HT-29 (cell line): Measurements from ENCODE around the gene PDE3B. TPM values are rescaled to one million over a fixed set of nuclear protein-coding genes. Genes with fewer than 3 reads are reported as not detected.
"Not testable (repeated sequence)": the region's sequence is repeated elsewhere in the genome, so short reads cannot be mapped to it uniquely, and the experiment has no call there.

Experiments used
- DNase-seq: peaks from one replicate; pipeline ENCODE4 v3.0.0-alpha.2; 2015; ENCODE audit warnings: low spot score
- total RNA-seq: library from RNA; depleted of rRNA; stranded (reverse); fragments of >200 nt; shearing (Covaris generic); gene quantifications from 2 replicates; pipeline ENCODE4 v1.2.3, GENCODE V29; 2014

The PDE3B gene
- total RNA-seq, 1 experiment from 2014 or later = 31.2 TPM

DNA sequence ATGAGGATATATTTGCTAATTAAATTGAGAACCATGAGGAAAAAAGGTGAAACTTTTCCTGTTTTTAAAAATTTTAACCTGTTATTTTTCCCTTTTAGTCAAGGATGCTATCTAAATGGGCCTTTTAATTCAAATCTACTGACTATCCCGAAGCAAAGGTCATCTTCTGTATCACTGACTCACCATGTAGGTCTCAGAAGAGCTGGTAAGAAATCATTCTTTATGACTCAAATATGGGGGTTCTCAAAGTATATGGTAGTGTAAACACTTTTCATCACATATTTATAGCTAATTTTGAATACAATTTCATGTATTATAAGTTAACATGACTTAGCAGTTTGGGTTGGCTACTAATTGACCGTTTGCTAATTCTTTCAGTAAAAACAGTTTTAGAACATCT, 160.2 kb downstream of the PDE3B start:
- DNase-seq = no peak

DNA sequence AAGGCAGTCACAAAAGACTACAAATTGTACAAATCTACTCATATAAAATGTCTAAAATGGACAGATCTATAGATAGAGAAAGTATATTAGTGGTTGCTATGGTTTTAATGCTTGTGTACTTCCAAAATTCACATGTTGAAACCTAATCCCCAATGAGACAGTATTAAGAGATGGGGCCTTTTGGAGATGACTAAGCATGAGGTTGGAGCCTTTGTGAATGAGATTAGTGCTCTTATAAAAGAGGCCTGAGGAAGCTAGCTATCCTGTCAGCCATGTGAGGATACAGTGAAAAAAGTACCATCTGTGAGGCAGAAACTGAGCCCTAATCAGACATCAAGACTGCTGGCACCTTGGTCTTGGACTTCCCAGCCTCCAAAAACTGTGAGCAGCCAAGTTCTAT, 165.9 kb downstream of the PDE3B start:
- DNase-seq = no peak

DNA sequence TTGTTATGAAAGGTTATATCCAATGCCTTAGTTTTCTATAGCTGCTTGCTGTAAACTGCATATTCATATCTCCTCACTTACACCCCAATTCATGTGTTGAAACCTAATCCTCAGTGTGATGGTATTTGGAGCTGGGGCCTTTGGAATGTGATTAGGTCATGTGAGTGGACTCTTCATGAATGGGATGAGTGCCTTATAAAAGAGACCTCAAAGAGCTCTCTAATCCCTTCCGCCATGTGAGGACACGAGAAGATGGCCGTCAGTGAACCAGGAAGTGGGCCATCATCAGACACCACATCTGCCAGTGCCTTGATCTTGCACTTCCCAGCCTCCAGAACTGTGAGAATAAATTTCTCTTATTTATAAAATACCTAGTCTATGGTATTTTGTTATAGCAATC, 169.2 kb downstream of the PDE3B start:
- DNase-seq = no peak

DNA sequence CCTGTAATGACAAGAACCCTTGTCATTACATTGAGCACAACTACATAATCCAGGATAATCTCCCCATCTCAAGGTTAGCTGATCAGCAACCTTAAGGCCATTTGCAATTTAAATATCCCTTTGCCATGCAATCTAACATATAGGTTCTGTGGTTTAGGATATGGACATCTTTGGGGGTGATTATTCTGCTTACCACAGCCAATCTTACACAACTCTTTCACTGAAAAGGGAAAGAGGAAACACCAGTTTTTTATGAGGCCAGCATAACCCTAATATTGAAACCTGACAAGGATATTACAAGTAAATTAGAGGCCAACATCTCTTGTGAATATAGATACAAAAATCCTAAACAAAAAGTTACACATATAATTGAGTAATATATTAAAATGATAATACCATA, 169.9 kb downstream of the PDE3B start:
- no peak for DNase-seq

DNA sequence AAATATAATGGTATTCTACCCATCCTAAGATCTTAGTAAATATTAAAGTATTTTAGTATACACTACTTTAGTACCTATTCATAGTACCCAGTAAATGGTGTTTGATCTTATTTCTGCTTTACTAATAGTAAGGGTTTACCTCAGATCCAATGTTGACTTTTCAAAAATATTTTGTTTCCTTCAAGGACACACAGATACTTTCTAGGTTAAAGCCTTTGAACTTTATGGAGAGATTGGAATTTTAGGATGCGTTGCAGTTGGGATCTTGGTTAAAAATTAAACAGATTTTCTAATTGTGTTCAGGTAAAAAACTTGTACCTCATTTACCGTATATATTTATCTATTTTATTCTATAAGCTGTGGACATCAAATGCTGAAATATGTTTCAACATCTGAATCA, 175.2 kb downstream of the PDE3B start:
- DNase-seq = no peak

DNA sequence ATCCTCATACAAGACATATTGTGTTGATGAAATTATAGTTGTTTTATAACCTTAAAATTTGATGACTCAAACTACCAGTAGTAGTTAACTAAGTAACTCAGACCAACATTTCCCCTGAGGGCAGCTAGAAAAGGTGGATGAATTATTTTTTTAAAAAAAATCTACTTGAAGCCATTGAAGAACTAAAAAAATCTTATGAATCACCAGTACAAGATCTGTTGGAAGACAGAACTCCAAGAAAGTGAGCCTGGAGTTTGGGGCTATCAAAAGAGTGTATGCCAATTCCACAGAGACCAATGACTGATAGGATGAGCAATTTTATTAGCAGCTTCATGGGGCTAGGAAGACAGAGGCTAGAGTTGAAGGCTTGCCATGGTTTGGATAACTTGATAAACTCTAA, 176.0 kb downstream of the PDE3B start:
- no peak for DNase-seq

DNA sequence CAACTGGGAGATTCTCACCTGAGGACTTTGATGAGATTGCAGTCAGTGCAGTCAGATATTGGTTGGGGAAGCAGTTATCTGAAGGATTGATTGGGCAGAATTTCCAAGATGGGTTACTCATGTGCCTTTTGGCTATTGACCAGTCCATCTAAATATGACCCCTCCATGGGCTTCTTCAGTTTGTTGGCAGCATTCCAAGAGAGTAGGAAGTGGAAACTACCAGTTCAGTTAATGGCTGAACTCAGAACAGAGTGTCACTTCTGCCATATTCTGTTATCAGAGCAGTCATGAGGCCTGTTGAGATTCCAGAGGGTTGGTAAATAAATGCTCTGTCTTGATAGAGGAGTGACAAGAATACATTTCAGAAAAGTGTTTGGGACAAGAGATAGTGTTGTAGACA, 177.4 kb downstream of the PDE3B start:
- DNase-seq = no peak

DNA sequence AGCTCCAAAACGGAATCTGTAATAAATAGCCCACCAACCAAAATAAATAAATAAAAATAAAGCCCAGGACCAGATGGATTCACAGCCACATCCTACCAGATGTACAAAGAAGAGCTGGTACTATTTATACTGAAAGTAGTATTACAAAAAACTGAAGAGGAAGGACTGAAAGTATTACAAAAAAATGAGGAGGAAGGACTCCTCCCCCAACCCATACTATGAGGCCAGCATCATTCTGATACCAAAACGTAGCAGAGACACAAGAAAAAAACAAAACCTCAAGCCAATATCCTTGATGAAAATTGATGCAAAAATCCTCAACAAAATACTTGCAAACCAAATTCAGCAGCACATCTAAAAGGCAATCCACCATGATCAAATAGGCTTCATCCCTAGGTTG, 183.0 kb downstream of the PDE3B start:
- no peak for DNase-seq

DNA sequence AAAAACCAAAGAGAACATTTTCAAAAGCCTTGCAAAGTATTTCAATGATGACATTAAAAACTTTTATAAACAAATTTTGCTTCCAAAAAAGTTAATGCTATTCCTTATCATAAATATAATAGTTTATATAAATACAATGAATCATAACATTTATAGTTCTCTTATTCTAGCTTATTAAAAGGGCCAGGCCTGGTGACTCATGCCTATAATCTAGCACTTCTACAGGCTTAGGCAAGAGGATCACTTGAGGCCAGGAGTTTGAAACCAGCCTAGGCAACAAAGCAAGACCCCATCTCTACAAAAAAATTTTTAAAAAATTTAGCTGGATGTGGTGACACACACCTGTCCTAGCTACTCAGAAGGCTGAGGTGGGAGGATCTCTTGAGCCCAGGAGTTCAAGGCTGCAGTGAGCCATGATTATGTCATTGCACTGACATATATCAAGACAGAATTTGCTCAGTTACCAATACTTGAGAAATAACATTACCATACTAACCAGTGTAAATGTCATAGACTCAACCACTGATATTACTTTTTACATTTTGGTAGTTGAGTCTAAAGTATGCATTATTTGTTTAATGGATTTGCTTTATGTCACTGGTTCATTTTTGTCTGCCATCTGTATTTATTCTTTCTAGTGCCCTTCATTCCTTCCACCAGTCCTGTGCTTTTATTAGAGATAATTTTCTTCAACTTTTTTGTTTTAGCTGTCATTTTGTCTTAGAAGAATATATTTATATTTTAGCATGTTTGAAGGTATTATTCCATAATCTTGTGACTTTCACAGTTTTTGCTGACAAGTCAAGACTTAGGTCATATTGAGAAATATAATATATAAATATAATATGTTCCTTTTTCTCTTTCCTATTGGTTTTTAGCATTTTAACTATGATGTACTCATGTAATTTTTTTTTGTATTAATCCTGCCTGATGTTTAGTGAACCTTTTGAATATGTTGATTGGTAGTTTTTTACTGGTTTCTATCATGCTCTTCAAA, 192.2 kb downstream of the PDE3B start:
- DNase-seq = no peak

DNA sequence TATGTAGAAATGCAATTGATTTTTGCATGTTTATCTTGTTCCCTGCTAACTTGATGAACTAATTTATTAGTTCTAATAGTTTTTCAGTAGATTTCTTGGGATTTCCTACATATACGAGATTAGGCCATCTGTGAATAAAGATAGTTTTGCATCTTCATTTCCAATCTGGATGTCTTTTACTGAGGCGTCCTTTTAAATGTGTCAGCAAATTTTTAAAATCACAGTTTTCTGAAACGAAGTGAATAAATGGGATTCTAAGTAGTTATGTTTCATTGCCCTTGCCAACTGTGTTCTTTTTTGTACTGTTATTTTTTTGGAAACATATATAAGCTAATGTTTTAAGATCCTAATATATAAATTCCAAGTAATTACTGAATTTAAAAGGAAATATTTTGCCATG, 198.4 kb downstream of the PDE3B start:
- no peak for DNase-seq

DNA sequence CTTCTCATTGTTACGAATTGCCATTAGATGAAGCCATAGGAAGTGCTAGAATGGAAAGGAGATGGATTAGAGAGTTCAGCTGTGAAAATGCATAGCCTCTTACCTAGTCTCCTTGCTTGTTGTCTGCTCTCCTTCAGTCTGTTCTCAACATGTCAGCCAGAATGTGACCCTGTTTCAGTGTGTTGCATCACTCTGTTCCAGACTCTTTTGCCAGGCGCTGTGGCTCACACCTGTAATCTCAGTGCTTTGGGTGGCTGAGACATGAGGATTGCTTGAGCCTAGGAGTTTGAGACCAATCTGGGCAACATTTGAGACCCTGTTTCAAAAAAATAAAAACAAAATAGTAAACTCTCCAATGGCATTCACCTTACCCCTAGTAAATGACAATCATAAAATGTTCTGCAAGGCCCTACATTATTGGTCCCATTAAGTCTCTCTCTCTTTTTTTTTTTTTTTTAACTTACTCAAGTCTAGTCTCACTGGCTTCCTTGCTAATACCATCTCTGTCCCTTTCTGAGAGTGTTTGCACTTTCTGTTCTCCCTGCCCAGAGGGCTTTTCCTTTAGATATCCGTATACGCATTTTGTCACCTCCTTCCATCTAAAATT, 209.1 kb downstream of the PDE3B start:
- DNase-seq = no peak

DNA sequence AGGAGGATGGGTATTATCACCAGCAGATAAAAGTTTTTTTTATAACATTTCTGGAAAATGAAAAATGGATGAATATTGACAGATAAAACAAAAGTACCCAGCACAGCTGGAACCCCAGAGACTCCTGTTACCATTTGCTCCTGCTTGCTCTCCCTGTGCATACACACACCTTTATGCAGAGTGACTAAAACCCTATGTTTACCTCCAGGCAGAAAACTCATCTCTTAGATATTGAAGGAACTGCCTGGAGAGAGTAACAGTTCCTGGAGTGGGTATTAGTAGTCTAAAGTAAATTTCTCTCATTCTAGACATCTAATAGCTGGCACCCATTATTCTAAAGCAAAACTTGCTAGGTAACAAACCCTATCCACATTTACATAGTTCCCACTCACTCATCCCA, 210.5 kb downstream of the PDE3B start:
- DNase-seq = no peak

DNA sequence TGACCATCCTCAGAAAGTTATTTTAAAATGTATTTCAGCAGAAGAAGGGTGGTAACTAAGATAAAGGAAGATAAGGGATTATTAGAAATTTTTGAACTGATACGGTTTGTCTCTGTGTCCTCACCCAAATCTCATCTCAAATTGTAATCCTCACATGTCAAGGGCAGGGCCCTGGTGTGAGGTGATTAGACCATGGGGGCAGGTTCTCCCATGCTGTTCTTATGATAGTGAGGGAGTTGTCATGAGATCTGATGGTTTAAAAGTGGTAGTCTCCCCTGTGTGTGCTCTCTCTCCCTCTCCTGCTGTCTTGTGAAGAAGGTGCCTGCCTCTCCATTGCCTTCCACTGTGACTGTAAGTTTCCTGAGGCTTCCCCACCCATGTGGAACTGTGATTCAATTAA, 212.3 kb downstream of the PDE3B start:
- no peak for DNase-seq

DNA sequence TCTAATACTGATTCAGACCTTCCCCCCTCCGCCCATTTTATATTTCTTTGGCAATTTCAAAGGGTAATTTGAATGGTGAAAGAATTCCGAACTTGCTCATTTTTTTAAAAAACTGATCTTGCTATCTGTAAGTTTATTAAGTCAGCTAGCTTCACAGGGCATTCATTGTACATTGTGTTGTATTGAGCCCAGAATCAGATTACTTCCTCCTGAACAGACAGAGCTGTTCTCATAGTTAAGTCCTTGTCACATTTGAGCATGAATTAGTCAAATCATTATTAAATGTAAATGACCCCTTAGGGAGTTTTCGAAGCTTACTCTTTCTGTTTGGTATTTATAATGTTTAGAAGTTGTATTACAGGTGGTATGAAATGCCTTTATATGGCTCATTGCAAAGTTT, 214.0 kb downstream of the PDE3B start:
- no peak for DNase-seq

DNA sequence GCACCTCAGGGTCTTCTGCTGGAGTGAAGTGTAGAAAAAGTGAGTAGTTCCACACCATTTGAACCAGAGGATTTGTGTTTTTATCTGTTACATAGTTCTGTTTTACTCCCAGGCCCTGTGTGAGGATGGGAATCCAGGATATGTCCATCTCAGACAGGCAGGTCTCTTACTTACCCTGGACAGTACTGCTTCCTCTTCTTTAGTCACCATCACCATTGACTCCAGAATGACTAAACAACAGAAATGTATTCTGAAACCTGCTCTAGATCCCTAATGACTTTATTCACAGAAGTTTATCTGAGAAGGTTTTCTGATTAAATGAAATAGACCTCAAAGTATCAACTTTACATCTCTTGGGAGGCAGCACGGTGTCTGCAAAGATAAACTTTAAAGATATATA, 214.8 kb downstream of the PDE3B start:
- no peak for DNase-seq

DNA sequence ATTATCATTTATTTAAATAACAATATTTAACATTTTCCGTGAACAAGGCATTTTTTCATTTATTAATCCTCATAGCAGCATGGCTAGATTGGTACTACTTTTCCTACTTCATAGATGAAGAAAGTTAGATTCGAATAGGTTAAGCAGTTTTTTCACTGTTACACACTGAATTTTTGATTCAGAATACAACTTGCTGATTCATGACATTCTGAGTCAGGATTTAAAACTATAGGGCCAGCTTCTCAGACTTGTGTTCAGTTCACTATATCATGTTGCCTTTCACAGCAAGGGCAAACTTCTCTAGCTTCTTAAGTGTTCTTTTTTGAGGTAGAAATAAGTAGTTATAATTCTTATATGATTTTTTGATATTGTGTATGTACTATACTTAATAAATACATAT, 216.9 kb downstream of the PDE3B start:
- no peak for DNase-seq

DNA sequence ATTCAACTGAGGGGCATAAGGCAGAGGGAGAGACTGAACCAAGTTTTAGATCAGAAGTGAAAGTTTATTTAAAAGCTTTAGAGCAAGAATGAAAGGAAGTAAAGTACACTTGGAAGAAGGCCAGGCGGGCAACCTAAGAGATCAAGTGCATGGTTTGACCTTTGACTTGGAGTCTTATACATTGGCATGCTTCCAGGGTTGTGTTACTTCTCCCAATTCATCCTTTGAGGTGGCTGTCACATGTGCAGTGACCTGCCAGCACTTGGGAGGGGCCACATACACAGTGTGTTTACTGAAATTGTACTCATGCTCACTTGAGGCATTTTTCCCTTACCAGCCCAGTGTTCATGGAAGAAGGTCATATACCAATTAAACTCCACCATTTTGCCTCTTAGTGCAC, 218.1 kb downstream of the PDE3B start:
- peak; percentile 71 for DNase-seq

DNA sequence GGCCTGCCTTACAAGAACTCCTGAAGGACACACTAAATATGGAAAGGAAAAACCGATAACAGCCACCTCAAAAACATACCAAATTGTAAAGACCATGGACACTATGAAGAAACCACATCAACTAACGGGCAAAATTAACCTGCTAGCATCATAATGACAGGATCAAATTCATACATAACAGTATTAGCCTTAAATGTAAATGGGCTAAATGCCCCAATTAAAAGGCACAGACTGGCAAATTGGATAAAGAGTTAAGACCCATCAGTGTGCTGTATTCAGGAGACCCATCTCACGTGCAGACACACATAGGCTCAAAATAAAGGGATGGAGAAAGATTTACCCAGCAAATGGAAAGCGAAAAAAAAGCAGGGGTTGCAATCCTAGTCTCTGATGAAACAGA, 220.2 kb downstream of the PDE3B start:
- not testable (repeated sequence) for DNase-seq

DNA sequence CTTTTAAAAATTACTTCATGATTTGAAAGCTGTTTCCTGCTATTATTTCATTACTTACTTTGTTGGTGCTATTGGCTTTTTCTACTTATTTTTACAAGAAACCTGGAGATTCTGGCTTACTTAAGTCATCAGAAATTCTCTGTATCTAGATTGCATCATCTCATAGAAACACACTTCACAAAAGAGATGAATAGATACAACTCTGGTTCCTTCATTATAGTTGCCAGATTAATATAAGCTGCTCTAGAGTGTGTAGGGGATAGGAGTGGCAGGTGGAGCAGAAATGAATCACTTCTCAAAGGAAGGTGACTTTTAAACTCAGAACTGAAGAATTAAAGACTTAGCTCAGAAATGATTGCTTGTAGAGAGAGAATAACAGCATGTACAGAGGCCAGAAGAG, 228.4 kb downstream of the PDE3B start:
- no peak for DNase-seq

DNA sequence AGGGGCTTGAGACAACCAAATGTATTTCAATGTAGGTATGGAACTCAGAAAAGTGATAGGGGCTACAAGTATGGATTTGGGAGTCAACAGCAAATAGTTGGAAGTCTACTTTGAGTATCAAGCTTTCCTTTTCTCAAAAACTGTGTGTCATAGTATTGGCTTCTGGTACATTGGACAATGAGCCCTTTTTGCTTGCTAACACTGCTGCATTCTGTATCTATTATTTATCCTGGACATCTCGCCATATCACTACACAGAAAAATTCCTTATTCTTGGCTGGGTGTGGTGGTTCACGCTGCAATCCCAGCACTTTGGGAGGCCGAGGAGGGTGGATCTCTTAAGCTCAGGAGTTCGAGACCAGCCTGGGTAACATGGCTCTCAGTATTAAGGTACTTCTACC, 230.0 kb downstream of the PDE3B start:
- no peak for DNase-seq

DNA sequence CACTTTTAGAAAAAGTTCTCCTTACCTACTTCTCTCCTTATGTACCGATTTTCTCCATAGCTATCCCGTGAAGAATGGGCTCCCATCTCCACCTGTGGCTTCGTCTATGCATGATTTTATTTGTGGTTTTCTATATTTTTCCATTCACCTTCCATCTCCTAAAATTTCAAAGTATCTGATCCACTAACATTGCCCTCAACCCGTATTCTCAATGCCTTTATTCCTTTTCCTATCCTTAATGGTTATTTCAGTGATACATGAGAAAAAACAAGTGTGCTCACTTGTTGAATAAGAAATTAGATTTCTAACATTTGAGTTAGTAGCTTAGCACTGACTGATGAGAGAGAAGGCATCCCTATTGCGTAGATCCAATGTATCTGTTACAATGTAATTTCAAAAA, 231.6 kb downstream of the PDE3B start:
- no peak for DNase-seq

DNA sequence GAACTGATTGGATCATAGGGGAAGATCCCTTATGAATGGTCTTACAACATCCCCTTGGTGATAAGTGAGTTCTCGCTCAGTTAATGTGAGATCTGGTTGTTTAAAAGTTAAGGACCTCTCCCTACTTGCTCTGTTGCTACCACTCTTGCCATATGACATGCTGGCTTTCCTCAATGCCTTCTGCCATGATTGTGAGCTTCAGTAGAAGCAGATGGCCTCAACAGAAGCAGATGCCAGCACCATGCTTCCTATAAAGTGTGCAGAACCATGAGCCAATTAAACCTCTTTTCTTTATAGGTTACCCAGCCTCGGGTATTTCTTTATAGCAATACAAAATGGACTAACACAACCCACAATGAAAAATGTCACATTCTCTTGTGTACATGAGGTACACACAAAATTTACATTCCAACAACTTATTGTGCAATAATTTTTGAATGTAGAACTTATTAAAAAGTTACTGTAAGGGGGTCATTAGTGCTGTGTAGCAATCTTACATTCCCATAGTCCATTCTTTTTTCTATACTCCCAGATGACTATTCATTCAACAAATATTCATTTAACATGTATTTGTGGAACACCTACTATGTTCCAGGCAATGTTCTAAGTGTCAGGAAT, 238.1 kb downstream of the PDE3B start:
- DNase-seq = no peak

DNA sequence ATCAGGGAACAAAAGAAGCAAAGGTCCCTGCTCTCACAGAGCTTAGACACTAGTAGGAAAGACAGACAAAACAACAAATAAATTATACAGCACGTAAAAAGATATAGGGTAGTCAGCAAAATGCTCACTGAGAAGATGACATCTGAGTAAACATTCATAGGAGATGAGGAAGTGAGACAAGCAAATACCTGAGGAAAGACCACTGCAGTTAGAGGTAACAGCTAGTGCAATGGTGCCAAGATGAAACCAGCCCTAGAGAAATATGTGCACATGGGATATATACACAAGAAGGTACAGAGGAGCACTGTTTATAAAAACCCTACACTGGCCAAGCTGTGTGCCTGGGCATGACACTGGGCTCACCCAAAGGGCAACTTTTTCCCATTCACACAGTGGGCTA, 238.6 kb downstream of the PDE3B start:
- DNase-seq = no peak
